GM15510 (cell line): ENCODE data around the gene PRM3.
A peak's percentile ranks its signal among the peaks of the same experiment; 100 is the strongest.

Experiments used
- POLR2A ChIP-seq: IDR thresholded peaks from 3 replicates; pipeline ENCODE4 v1.6.1; 2011; ENCODE audit warnings: borderline replicate concordance; ENCODE audit not compliant: insufficient read length; ENCODE audit errors: extremely low read depth

Gene PRM3

DNA sequence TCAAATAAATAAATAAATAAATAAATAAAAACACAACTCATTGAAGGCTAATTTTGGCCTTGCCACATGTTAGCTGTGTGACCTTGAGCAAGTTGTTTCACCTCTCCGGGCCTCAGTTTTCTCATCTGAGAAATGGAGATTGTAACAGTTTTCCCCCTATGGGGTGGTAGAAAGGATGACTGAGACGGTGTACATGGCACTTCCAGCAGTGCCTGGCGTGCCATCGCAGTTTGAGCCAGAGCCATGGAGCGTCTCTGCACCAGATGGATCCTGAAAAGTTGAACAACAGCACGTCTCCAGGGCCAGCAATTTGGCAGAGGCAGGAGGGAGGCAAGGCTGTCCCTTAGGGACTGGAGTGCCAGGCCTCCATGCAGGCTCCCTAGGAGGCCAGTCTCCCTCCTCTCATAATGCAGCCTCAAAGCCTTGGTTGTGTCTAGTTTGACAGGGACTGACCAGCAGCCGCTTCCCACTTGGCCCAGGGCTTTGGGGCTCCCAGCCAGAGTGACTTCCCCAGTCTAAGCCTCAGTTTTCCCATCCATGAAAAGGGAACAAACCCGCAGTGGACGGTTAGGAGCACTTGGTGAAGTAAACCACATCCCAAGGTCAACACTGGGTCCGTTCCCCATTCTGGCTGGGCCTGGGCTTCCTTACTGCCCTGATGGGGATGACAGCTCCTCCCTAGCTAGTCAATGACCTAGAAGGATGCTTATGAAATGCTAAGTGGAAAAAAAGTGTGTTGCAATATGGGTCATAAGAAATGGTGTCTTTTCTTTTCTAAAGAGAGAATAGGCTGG, 36.8 kb downstream of the PRM3 start:
- no peak for TF ChIP-seq POLR2A

GRCh38 chr16:11235703-11235991, 37.8 kb downstream of the PRM3 start:
- TF ChIP-seq POLR2A: no peak

GRCh38 chr16:11234884-11235702, 38.3 kb downstream of the PRM3 start:
- no peak for TF ChIP-seq POLR2A

- TF ChIP-seq POLR2A: no peak
Observed at GRCh38 chr16:11233727-11234376, 39.6 kb downstream of the PRM3 start.

DNA sequence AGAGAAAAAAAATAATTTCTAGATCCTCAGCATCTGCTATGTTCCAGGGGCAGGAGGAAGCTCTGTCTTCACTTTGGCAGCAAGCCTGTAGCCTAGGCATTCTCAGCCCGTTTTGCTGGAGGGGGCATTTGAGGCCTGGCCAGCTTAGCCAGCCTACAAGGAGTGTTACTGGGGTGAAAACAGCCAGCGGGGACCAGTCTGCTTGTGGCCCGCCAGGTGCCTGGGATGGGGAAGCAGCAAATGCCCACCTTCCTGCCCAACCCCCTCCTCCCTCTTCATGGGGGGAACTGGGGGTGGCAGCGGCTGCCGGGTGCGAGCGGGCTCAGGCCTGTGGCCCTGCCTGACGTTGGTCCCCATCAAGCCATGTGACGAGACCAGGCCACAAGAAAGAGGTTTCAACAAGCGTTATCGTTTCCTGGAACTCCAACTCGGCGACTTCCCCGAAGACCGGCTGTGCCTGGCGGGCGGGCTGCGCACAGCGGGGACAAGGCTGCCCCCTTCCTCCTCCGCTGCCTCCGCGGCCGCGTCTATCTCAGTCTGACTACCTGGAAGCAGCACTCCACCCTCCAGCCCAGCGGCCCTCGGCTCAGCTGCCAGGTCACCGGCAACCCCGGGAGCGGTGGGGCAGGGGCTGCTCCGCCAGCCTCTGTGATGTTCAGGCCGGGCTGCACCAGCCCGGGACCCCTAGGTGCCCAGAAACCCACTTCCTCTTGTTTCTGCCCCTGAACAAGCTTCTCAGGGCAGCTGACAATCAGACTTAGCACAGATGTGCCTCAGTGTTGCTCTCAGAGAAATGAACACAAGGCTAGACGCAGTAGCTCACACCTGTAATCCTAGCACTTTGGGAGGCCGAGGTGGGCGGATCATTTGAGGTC, 40.3 kb downstream of the PRM3 start:
- no peak for TF ChIP-seq POLR2A

GRCh38 chr16:11232302-11232851, 41.1 kb downstream of the PRM3 start:
- no peak for TF ChIP-seq POLR2A

DNA sequence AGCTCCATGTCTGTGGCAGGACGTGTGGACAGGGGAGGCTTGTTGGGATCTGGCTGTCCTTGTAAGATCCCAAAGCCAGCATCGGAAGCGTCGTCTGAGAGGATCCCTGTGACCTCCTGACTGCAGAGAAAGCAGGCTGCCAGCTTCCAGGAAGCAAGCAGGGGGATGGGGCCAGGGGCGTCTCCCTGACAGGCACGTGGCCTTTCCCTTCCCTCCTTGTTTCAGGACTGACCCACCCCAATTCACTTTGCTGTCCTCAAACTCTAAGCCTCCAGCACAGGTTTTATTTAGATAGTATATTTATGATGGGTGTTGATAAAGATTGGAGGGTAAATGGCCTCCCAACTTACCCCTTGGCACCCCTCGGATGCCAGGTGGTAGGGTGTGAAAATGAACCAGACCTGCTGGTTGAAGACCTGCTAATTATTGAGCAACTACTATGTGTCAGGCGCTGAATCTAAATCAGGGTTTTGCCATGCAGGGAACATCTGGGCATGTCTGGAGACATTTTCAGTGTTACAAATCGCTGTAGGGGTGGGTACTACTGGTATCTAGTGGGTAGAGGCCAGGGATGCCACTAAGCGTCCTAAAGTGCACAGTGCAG, 42.0 kb downstream of the PRM3 start:
- no peak for TF ChIP-seq POLR2A

DNA sequence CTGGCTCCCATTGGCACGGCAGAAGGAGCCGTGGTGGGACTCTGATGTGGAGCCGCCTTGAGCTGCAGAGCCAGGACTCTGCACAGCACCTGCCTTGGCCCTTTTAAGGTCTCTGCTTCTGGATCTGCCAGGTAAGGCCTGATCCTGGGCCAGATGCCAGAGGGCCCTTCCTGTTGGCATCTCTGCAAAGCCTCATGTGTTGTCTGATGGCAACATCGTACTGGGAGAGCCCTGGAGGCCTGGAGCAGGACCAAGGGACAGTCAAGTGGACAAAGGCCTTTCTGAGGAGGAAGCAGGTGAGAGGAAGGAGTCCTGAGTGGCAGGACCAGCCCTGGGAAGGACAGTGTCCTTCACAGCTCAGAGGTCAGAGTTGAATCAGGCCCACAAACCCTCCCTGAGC, 43.5 kb downstream of the PRM3 start:
- TF ChIP-seq POLR2A: no peak

DNA sequence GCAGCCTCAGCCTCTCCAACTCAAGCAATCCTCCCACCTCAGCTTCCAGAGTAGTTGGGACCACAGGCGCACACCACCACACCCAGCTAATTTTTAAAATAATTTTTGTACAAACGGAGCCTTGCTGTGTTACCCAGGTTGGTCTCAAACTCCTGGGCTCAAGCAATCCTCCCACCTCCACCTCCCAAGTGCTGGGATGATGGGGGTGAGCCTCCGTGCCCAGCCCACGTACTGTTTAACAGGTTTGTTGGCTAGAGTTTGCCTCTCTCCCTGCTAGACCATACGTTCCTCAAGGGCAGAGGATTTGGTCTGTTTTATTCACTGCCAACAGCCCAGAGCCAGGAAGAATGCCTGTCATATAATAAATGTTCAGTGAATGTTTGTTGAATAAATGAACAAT, 44.0 kb downstream of the PRM3 start:
- TF ChIP-seq POLR2A: no peak

DNA sequence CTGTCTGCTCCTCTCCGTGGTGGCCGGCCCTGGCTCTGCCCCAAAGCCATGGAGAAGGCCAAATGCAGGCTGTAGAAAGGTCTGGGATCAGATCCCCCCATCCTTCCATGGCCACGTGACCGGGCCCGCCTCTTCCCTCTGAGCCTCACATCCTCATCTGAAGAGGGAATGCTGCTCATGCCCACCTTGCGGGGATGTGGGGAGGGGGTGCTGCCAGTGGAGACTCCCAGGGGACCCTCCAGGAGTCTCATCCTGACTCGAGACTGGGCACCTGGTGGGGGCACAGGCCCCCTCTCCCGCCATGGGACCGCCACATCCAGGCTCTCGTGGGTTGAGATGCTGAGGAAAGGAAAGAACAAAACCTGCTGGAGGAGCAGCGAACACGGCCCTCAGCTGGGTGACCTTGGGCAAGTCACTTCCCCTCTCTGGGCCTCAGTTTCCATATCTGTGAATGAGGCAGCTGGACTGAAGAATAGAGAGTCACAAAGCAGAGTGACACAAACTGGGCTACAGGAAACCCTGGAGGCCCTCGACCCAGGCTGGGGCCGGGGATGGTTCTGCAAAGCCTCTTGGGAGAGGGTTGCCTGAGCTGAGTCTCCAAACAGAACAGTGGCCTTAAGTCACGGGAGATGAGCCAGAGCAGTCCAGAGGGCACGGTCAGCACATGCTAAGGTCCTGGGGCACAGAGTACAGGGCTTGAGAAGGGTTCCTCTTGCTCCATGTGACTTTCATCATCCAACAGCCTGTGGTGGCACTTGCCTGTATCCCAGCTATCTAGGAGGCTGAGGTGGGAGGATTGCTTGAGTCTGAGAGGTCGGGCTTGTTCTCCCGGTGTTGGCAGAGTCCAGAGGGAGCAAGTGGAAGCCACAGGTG, 47.5 kb downstream of the PRM3 start:
- no peak for TF ChIP-seq POLR2A

DNA sequence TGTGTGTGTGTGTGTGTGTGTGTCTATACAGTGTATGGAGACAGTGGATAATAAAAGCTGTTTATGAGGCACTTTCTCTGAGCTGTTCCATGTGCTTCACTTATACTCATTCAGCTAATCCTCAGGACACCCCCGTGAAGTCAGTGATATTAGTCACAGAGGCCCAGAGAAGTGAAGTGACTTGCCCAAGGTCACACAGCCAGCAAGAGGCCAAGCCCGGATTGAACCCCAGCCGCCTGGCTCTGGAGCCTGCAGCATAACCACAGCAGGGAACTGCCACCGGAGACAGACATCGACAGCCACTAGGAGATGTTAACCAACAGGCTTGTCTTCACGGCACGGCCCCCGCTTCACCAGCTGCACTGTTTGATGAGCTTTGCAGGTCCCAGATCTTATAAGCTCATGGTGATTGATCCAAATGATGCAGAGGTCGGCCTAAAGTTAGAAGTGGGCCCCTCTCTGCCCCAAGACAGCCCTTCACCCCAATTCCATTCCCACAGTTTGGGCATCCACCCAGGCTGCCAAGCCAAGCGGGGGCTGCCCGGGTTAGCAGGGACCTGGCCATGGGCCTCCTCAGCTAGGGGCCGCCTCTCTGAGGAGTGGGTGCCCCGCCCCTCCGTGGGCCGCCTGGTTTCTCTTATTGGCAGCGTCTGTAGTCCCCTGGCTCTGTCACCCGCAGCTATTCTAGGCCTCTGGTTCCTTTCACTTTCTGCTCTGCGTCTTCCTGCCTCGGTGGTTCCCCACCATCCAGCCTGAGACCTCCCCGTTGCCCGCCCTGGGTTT, 48.3 kb downstream of the PRM3 start:
- TF ChIP-seq POLR2A: peak; percentile 33
